ENCODE results near the gene RNF212B.
"Not testable (repeated sequence)": the region's sequence is repeated elsewhere in the genome, so short reads cannot be mapped to it uniquely, and the experiment has no call there.

RNF212B gene

DNA sequence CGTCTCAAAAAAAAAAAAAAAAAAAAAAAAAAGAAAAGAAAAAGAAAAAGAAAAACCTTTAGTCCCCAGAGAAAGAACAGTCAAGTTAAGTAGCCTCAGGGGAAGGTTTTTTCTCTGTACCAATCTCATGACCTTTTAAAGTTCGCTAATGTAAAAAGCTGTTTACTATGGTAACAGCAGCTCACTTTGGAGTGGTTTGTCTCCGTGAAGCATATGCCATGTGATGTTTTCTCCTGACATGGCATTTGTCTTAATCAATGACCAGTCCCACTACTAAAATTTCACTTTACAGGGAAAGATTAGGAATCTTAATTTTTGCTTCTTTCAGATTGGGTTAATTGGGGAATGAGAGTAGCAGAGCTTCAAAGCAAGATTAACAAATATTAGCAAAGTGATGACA, 4.3 kb downstream of the RNF212B start:
- DNase-seq (ENCODE audit: extremely low read depth in 1 of 2, low read depth in 1 of 2) = no peak

DNA sequence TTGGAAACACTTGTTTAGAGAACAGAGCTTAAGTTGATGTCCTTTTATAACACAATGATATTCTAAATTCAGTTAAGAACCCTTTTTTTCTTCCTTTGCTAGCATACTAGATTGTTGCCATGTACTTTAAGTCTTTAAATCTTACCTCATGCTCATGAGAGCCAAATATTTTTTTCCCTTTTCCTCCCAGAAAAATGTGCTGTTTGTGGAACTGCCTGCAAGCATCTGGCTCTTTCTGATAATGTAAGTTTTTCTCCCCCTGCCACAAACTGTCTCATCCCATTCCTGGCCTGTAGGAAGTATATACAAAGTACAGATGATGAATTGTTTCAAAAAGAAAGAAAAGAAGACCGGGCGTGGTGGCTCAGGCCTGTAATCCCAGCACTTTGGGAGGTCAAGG, 5.3 kb downstream of the RNF212B start:
- DNase-seq (ENCODE audit: extremely low read depth in 1 of 2, low read depth in 1 of 2) = no peak

DNA sequence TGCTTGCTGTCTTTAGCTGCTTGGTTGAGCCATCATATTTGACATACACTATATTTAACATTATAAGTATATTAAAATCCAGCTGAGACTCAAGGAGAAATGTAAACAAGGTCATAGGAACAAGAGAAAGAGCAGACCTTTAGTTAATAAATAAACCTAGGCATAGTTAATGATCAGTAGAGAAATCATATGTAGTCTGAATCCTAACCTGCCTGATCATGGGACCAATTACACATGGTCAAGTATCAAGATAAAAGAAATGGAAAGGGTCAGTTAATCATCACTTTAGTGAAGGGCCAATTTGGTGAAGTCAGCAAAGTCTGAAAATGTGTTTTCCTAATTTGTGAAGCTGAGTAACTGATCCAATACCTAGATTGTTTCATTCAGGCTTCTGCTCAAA, 7.5 kb downstream of the RNF212B start:
- no peak for DNase-seq (ENCODE audit: extremely low read depth in 1 of 2, low read depth in 1 of 2)

DNA sequence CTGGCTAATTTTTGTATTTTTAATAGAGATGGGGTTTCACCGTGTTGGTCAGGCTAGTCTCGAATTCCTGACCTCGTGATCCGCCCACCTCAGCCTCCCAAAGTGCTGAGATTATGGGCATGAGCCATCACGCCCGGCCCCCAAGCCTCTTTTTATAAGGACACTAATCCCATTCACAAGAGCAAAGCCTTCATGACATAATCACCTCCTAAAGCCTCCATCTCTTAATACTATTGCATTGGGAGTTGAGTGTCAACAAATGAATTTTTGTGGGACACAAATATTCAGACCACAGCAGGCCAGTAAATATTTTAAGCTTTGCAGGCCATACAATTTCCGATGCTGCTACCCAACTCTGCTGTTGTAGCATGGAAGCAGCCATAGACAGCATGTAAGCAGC, 10.9 kb downstream of the RNF212B start:
- no peak for DNase-seq (ENCODE audit: extremely low read depth in 1 of 2, low read depth in 1 of 2)

DNA sequence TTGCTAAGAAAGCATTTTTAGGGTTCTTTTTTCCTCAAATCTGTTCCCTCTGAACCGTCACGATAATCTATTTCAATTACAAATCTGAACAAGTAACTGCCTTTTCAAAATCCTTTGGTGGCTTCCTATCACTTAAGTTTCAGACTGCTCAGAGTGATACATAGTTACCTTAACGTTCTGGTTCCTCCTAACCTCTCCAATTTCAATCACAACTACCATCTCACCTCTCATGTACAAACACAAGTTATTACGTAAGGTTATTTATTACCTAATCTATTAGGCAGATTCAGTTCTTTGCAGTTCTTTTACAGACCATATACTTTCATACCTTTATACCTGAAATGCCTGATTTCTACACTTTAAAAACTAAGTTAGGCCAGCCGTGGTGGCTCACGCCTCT, 12.1 kb downstream of the RNF212B start:
- no peak for DNase-seq (ENCODE audit: extremely low read depth in 1 of 2, low read depth in 1 of 2)

DNA sequence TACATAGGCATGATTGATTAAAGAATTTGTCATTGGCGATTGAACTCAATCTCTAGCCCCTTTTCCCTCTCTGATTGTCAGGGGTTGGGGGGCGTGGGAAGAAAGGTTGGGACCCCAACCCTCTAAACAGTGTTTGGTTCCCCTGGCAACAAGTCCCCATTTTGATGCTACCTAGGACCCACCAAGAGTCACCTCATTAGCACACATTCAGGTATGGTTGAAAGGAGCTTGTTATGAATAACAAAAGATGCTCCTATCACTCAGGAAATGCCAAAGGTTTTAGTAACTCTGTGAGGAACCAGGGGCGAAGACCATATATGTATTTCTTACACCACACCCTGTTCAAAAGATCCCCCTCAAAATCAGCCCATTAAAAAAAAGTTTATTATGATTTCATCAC, 14.3 kb downstream of the RNF212B start:
- no peak for DNase-seq (ENCODE audit: extremely low read depth in 1 of 2, low read depth in 1 of 2)

DNA sequence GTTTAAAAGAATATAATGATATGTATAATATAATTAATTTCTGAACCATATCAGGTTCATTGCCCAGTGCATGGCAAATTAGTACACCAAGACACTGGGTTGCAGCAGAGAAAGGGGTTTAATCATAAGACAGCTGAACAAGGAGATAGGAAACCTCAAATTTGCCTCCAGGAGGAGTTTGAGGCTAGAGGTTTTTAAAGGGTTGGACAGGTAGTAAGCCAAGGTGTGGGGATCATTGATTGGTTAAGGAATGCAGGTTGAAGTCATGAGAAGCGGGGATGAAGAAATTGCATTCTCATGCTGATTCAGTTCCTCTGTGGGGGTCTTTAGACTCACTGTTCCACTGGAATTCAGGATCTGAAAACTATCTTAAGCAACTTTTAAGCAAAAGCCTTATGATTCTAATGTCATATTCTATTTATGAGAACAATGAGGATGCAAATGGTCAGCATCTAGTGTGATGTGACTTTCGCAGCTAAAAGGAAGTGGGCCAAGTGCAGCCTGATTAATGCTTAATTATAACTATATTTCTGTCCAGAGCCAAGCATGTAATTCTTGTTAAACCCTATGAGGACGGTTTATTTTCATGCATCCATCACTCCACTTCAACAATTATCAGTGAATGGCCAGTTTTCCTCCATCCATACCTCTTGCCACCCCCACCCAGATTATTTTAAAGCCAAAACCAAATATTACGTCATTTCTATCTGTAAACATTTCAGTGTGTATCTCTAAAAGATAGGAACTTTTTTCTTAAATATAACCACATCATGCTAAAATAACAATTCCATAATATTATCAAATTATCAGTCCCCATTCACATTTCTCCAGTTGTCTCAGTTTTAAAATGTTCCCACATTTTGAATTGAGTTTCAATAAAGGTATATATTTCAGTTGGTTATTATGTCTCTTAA, 14.9 kb downstream of the RNF212B start:
- DNase-seq (ENCODE audit: extremely low read depth in 1 of 2, low read depth in 1 of 2) = no peak

DNA sequence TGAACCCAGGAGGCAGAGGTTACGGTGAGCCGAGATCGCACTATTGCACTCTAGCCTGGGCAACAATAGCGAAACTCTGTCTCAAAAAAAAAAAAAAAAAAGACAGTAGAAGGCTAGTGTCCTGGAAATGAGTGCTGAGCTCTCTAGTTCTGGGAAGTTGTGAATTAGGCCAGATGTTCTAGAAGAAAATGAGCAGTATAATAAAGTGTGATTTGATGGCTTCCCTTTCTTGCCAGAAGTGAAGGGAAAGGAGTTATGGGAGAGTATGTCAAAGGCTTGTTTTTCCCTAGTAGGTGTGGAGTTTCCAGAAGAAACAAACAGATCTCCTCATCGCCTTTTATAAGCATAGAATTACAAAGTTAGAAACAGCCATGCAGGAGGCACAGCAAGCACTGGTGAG, 20.5 kb downstream of the RNF212B start:
- no peak for DNase-seq (ENCODE audit: extremely low read depth in 1 of 2, low read depth in 1 of 2)

DNA sequence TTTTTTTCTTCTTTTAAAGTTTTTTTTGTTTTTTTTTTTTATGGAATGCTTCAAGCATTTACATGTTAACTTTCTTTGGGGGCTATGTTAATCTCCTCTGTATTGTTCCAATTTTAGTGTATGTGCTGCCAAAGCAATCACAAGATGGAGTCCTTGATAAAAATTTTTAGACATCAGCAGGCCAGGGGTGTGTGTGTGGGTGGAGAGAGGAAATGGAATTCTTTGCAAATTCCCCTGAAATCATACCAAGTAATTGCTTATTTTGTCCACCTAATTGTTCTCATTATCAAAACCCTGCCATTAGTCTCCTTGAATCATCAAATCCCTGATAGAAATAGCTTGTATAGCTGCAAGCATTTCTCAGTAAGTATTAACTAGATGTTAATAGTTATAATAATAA, 21.7 kb downstream of the RNF212B start:
- no peak for DNase-seq (ENCODE audit: extremely low read depth in 1 of 2, low read depth in 1 of 2)

DNA sequence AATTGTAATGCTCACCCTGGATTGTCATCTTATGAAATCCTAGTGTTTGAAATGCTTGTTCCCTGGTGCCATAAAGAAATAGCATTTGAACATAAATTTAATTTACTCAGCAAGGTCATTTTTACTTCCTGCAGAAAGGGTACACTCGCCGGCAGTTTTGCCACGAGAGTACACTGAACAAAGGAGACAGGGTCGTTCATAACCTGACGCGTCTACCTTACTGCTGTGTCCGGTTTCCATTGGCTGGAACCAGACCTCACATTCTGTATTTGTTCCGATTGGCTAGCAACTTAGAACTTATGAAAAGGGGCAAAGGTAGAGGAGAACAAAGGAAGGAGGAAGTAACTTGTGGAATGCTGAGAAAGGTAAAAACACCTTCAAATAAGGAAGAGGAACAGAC, 23.1 kb downstream of the RNF212B start:
- DNase-seq (ENCODE audit: extremely low read depth in 1 of 2, low read depth in 1 of 2) = not testable (repeated sequence)

DNA sequence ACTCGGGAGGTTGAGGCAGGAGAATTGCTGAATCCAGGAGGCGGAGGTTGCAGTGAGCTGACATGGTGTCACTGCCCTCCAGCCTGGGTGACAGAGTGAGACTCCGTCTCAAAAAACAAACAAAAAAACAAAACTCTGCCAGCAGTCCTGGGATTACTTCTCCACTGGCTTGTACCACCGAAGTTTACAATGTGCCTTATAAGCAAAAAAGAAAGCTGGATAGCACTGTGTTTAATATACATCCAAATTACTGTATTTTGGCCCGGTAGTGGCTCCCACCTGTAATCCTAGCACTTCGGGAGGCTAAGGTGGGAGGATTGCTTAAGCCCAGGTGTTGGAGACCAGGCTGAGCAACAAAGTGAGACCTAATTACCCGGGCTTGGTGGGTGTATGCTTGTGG, 31.5 kb downstream of the RNF212B start:
- no peak for DNase-seq (ENCODE audit: extremely low read depth in 1 of 2, low read depth in 1 of 2)

DNA sequence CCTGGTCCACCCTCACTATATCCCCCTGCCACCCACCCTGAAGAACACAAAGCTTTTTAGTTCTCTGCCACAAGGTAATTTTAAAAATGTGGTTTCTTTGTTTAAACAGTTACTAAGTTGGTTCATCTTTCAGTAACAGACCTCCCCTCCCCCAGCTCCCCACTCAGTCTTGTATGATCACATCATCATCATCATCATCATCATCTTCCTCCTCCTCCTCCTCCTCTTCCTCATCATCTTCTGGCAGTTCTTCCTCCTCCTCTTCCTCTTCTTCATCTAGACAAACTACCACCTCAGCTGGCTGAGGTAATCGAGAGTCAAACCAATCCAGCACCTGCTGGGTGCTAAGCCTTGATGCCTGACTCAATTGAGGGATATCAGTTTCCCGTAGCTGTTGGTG, 37.7 kb downstream of the RNF212B start:
- no peak for DNase-seq (ENCODE audit: extremely low read depth in 1 of 2, low read depth in 1 of 2)

DNA sequence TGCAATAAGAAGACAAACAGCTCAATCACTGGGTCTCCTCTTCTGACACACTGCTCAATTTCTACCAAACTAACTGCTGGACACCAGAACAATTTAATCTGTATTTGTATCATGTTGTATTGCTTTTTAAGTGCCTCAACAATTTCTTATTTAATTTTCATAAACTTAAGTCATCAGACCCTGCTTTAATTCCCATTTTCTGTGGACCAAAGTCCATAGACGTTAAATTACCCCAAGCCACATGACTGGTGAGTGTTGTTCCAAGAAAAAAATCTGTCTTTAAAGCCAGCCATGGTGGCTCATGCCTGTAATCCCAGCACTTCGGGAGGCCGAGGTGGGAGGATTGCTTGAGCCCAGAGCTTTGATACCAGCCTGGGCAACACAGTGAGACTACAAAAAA, 39.5 kb downstream of the RNF212B start:
- DNase-seq (ENCODE audit: extremely low read depth in 1 of 2, low read depth in 1 of 2) = no peak

DNA sequence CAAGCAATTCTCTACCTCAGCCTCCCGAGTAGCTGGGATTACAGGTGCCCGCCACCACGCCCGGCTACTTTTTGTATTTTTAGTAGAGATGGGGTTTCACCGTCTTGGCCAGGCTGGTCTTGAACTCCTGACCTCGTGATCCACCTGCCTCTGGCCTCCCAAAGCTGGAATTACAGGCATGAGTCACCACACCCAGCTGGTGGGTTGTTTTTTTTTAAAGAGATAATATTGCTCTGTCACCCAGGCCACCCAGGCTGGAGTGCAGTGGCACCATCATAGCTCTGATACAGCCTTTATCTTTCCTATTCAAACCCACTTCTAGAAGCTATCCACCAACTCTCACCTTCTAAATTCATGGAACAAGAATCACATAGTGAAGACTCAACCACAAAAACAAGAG, 40.2 kb downstream of the RNF212B start:
- not testable (repeated sequence) for DNase-seq (ENCODE audit: extremely low read depth in 1 of 2, low read depth in 1 of 2)

DNA sequence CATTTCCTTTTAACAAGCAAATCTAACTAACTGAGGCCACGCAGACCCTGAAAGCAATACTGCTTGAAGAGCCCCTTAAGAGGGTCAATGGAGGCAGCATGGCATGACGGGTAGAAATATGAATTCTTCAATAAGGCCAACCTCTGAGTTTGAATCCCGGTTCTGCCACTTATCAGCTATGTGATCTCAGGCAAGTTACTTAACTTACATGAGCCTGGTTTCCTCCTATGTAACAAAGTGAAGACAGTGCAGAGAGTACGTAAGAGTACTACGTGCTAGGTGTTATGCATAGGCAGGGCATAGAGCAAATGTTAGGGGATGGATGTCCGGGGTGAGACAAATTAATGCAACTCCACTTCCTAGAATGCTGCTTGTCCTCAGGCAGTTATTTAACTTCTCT, 43.5 kb downstream of the RNF212B start:
- DNase-seq (ENCODE audit: extremely low read depth in 1 of 2, low read depth in 1 of 2) = no peak

DNA sequence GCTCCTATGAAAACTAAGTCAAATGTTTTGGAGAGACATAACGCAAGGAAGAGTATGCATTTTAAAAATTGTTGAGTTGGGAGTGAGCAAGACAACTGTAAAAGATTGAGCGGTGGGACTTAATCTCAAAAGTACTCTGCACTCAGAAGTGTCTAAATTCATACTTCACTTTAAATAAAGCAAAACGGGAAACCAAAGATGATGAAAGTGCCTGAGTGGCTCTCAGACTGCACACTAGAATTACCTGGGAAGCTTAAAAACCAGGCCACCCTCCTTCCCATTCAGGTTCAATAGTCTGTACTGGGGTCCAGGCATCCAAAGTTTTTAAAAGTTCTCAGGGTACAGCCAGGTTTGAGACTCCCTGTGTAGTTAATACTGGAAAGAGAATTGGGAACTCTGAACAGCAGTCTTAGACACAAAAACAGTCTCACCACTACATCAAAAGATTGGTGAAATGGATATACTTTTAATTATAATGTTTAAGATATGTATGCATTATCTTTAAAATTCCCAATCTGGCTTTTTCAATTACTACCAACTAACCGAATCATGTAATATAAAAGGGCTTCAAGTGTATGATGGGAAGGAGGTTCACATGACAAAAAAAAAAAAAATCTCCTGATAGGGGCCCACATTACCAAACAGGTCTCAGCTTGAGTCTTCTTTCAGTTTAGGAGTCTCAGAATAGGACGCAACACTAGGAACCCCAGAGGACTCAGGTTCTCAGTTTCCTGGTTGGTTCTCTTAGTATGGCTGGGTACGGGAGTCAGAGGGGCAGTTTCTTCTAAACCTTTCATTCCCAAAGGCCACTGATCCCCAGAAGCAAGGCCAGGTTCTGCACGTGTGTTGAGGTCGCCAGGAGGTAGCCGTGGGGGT, 47.2 kb downstream of the RNF212B start:
- no peak for DNase-seq (ENCODE audit: extremely low read depth in 1 of 2, low read depth in 1 of 2)

DNA sequence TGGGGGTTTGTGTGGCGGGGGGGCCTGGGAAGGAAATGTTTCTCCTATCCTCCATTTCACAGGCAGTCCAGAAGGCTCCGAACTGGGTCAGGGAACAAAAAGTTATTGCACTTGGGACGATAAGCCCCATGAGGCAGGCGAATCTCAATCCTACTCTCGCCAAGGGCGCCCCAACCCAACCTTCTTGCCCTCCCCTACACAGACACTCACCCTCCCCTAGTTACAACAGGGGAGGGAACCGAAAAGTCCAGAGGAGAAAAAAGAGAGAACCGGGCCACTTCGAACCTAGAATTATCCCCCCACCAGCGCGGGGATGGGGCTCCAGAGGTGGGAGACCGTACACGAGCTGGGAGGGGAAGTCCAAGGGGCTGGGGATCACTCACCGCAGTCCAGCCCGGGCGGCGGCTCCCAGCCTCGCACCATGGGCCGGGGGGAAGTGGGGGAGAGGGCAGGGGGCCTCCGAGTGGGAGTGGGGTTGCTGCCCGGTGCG, 47.8 kb downstream of the RNF212B start:
- no peak for DNase-seq (ENCODE audit: extremely low read depth in 1 of 2, low read depth in 1 of 2)

DNA sequence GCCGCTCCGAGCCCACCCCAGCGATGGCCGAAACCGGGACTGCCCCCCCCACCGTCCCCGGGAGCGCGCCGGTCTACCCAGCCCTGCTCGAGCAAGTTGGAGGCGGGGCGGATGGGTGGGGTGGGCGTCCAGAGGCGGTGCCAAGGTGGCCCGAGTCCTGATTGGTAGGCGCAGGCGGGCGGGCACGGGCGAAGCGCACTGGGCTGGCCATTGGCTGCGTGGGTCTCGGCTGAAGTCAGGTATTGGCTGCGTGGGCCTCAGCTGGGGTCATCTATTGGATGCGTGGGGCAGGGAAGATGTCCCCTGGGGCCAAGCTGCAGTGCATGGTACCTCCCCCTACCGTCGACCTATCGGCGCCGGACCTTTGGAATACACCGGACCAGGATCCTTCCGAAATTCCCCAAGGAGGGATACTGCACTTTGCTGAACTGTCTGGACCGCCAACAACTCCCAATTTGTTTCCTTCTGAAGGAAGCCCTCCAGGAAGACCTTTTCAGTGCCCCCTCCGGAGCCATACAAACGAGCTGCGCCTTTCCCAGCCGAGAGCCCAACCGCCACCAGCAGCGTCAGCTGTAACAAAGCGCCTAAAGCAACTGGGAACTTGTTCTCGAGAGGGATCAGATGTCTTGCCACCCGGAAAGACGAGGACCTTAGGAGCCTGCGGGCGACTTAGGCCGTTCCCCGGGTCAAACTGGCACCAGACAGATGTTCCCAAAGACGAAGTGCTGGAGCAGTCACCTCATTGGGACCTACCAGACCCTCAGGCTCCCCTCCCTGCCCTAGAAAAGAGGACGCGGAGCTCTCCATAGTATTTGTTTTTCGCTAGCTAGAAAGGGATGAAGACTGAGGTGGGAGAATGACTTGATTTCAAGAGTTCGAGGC, 48.5 kb downstream of the RNF212B start, which contains the start of gene HOMEZ:
Gene HOMEZ, minus strand, starts transcription at position 113 of the 882 bp plus-strand sequence. CDS start 180 bp downstream, outside the sequence.
- peak; percentile 90 to 97 for DNase-seq (ENCODE audit: extremely low read depth in 1 of 2, low read depth in 1 of 2)

DNA sequence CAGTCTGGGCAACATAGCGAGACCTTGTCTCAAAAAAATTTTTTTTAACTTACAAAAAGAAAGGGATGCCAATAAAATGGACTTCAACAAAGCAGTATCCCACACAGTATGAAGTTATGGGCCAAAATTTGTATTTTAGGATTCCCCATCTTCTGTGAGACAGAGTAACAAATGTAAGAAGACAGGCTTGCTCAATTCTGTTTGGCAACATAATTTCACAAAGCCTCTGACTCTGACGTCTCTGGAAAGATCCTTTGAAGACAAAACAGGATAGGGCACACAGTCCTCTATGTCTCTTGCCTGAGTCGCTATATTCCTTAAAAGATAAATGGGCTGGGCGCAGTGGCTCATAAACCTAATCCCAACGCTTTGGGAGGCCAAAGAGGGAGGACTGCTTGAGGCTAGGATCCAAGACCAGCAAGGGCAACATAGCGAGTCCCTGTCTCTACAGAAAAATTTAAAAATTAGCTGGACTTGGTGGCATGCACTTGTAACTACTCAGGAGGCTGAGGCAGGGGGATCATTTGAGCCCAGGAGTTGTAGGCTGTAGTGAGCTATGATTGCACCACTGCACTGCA, 49.3 kb downstream of the RNF212B start:
- no peak for DNase-seq (ENCODE audit: extremely low read depth in 1 of 2, low read depth in 1 of 2)

All from activated CD8-positive, alpha-beta memory T cell treated with anti-CD3 and anti-CD28 coated beads for 1 hour (primary cell).